Measurements from ENCODE around the gene CTTNBP2NL. TPM values are rescaled to one million over a fixed set of nuclear protein-coding genes. Genes with fewer than 3 reads are reported as not detected.
"Not testable (repeated sequence)": the region's sequence is repeated elsewhere in the genome, so short reads cannot be mapped to it uniquely, and the experiment has no call there.

CTTNBP2NL gene
- total and polyA plus RNA-seq, 4 donors: 1.7 to 4.4 (median 3.0) TPM

DNA sequence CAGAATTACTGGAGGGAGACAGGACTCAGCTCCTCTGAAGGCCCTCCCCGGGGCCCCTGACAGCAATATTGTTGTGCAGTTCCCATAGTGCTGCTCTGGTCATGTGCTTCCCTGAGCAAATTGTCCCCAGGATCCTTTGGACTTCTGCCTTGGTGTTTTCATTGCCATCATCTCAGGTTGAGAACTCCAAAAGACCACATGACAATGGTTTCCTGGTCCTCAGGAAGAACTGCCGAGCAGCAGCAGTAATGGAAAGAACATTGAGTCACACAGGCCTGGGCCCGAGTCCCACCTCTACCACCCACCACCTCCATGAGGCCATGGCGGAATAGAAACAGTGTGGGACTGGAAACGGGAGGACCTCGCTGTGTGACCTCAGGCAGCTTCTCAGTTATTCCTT is 6.3 kb upstream of the CTTNBP2NL start:
- Histone ChIP-seq H3K4me3 (ENCODE audit: low read depth in 1 of 3, low read length in 3 of 3) (no peak overlapping the region), H3K9ac (ENCODE audit: low read depth in 1 of 2, low read length in 2 of 2) (no peak overlapping the region), H3K27ac (ENCODE audit: low read depth in 1 of 2, low read length in 2 of 2) (no peak overlapping the region), H3K27me3 (ENCODE audit: control insufficient read depth in 4 of 4, insufficient read depth in 4 of 4, low read length in 3 of 4) (peaks cover 0 to 3% (median 0%) of the 10 kb centered on the region in 4 donors), H3K36me3 (ENCODE audit: control insufficient read depth in 4 of 4, insufficient read depth in 3 of 4, low read depth in 1 of 4, low read length in 3 of 4) (no peaks in the 10 kb centered on the region), H3K4me1 (ENCODE audit: control insufficient read depth in 4 of 4, insufficient read depth in 4 of 4, low read length in 3 of 4) (peaks cover 0 to 5% (median 1%) of the 10 kb centered on the region in 4 donors), H3K9me3 (ENCODE audit: control insufficient read depth in 4 of 4, low read length in 3 of 4) (no peaks in the 10 kb centered on the region)
- no peak for DNase-seq (ENCODE audit: low spot score)
- TF ChIP-seq HNF4G (IDR thresholded peaks at IDR 0.05): no peak
- TF ChIP-seq, protein P1, sequence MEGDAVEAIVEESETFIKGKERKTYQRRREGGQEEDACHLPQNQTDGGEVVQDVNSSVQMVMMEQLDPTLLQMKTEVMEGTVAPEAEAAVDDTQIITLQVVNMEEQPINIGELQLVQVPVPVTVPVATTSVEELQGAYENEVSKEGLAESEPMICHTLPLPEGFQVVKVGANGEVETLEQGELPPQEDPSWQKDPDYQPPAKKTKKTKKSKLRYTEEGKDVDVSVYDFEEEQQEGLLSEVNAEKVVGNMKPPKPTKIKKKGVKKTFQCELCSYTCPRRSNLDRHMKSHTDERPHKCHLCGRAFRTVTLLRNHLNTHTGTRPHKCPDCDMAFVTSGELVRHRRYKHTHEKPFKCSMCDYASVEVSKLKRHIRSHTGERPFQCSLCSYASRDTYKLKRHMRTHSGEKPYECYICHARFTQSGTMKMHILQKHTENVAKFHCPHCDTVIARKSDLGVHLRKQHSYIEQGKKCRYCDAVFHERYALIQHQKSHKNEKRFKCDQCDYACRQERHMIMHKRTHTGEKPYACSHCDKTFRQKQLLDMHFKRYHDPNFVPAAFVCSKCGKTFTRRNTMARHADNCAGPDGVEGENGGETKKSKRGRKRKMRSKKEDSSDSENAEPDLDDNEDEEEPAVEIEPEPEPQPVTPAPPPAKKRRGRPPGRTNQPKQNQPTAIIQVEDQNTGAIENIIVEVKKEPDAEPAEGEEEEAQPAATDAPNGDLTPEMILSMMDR (IDR thresholded peaks at IDR 0.05; ENCODE audit: low read depth, low read length, missing input control): no peak
- 74% methylated on average over 6 of the region's 6 CpGs for WGBS

DNA sequence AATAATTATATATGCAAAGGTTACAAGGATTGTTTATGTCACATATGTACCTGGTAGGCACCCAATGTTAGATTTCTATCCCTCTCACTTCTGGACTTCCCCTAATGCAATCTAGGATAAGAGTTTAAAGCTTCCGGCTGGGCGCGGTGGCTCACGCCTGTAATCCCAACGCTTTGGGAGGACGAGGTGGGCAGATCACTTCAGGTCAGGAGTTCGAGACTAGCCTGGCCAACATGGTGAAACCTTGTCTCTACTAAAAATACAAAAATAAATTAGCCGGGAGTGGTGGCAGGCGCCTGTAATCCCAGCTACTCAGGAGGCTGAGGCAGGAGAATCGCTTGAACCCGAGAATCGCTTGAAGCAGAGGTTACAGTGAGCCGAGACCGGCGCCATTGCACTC is 5.7 kb upstream of the CTTNBP2NL start:
- not testable (repeated sequence) for H3K9ac ChIP-seq (ENCODE audit: low read depth in 1 of 2, low read length in 2 of 2)
- WGBS: 52% methylated on average over 15 of the region's 15 CpGs

DNA sequence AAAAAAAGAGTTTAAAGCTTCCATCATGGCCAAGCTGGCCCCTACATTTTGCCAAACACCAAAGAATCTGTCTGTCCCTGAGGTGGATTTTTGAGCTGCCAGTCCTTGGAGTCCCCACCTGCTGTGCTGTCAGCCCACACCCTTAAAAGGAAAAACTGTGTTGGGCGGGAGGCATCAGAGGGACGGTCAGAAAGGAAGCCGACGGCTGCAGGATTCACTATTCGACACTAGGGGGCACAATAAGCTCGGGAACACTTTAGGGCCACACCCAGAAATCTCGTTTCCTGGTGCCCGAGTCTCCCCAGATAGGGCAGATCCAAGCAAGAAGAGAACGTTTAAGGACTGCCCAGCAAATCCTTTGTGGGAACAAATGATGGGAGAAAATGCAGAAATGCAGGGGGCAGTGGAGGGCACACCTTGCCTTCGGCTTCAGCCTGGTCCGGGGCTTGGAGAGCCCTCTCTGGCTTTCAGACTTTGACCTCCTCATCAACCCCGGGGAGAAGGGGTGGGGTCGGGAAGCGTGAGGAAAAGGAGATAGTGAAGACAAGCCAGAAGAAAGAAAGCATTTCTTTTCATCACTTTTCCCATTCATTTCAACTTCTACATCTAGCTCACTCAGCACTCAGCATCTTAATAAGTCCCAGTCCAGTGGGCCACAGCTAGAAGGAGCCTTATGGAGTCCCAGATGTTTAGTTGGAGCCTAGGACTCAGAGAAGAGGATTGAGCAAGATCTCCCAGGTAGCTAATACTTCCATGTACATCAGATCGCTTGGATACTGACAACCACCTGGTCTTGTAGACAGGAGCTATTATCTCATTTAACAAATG is 5.0 kb upstream of the CTTNBP2NL start:
- Histone ChIP-seq H3K27ac (ENCODE audit: low read depth in 1 of 2, low read length in 2 of 2) (no peak overlapping the region), H3K4me3 (ENCODE audit: low read depth in 1 of 3, low read length in 3 of 3) (peak overlapping the region in 1 of 3 donors; percentile 5), H3K4me1 (ENCODE audit: control insufficient read depth in 4 of 4, insufficient read depth in 4 of 4, low read length in 3 of 4) (peaks cover 0 to 13% (median 7%) of the 10 kb centered on the region in 4 donors), H3K9me3 (ENCODE audit: control insufficient read depth in 4 of 4, low read length in 3 of 4) (no peaks in the 10 kb centered on the region), H3K27me3 (ENCODE audit: control insufficient read depth in 4 of 4, insufficient read depth in 4 of 4, low read length in 3 of 4) (peaks cover 0 to 3% (median 0%) of the 10 kb centered on the region in 4 donors), H3K36me3 (ENCODE audit: control insufficient read depth in 4 of 4, insufficient read depth in 3 of 4, low read depth in 1 of 4, low read length in 3 of 4) (no peaks in the 10 kb centered on the region), H3K9ac (ENCODE audit: low read depth in 1 of 2, low read length in 2 of 2) (no peak overlapping the region)
- peak; percentile 78 for DNase-seq (ENCODE audit: low spot score)
- TF ChIP-seq EGR1 (IDR thresholded peaks at IDR 0.05; ENCODE audit: low read depth in 2 of 2) (no peak), RXRA (IDR thresholded peaks at IDR 0.05) (no peak), HNF4A (conservative IDR thresholded peaks at IDR 0.05) (peak in 1 of 2 donors; percentile 44), RAD21 (IDR thresholded peaks at IDR 0.05) (peak; percentile 97 to 98), HNF4G (IDR thresholded peaks at IDR 0.05) (no peak)
- TF ChIP-seq, protein P2, sequence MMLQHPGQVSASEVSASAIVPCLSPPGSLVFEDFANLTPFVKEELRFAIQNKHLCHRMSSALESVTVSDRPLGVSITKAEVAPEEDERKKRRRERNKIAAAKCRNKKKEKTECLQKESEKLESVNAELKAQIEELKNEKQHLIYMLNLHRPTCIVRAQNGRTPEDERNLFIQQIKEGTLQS (IDR thresholded peaks at IDR 0.05): no peak
- TF ChIP-seq, protein P1 (IDR thresholded peaks at IDR 0.05; ENCODE audit: low read depth, low read length, missing input control): peak; percentile 96
- WGBS: 5% methylated on average over 15 of the region's 15 CpGs

More for the DNA sequence above, 5.7 kb upstream of the CTTNBP2NL start:
- H3K27me3 ChIP-seq (ENCODE audit: control insufficient read depth in 4 of 4, insufficient read depth in 4 of 4, low read length in 3 of 4); DNase-seq (ENCODE audit: low spot score); H3K4me1 ChIP-seq (ENCODE audit: control insufficient read depth in 4 of 4, insufficient read depth in 4 of 4, low read length in 3 of 4); H3K9me3 ChIP-seq (ENCODE audit: control insufficient read depth in 4 of 4, low read length in 3 of 4); H3K36me3 ChIP-seq (ENCODE audit: control insufficient read depth in 4 of 4, insufficient read depth in 3 of 4, low read depth in 1 of 4, low read length in 3 of 4); H3K27ac ChIP-seq (ENCODE audit: low read depth in 1 of 2, low read length in 2 of 2); H3K4me3 ChIP-seq (ENCODE audit: low read depth in 1 of 3, low read length in 3 of 3): not testable (repeated sequence)
